Activated CD8-positive, alpha-beta memory T cell treated with anti-CD3 and anti-CD28 coated beads for 4 hours (primary cell): ENCODE results near the gene OBI1.
"Not testable (repeated sequence)": the region's sequence is repeated elsewhere in the genome, so short reads cannot be mapped to it uniquely, and the experiment has no call there.

Experiments
- DNase-seq, 2 donors: peaks; one replicate each; pipeline ENCODE4 v3.0.0-alpha.2; 2020; ENCODE audit warnings: low read depth in 2 of 2

The OBI1 gene

DNA sequence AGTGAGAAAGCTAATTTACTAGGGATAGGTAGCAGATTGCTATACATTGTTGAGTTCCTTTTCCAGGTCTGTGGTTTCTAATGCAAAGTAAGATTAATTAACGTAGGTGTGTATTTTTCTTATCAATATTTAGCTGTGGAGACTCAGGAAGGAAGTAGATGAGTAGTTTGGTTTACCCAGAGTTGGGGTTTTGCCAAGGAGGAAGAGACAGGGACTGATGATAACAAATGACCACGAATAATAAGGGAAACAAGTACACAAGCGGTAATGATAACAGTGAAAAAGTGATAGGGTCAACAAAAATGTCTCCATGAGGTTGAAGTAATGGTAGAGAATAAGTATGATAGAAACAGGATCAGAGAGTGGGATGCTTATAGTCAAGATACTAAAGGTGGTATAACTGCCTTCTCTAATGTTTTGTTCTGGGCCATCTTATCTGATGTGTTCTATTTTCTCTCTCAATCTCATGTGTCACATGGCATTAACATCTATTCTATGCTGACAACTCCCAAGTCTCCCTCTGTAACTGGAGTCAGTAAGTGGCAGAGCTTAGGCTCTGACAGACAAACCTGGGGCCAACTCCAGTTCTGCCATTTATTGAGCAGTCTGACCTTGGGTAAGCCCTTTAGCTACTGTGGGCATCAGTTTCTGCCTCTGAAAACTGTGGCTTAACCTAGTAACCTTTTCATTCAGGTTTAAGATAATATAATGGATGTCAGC is 8.8 kb downstream of the OBI1 start:
- DNase-seq: no peak

DNA sequence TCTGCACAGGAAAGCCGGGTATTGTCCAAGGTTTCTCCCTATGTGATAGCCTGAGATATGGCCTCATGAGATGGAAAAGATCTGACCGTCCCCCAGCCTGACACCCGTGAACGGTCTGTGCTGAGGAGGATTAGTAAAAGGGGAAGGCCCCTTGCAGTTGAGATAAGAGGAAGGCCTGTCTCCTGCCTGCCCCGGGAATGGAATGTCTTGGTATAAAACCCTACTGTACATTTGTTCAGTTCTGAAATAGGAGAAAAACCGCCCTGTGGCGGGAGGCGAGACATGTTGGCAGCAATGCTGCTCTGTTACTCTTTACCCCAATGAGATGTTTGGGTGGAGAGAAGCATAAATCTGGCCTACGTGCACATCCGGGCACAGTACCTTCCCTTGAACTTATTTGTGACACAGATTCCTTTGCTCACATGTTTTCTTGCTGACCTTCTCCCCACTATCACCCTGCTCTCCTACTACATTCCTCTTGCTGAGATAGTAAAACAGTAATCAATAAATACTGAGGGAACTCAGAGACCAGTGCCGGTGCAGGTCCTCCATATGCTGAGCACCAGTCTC is 11.8 kb downstream of the OBI1 start:
- not testable (repeated sequence) for DNase-seq

DNA sequence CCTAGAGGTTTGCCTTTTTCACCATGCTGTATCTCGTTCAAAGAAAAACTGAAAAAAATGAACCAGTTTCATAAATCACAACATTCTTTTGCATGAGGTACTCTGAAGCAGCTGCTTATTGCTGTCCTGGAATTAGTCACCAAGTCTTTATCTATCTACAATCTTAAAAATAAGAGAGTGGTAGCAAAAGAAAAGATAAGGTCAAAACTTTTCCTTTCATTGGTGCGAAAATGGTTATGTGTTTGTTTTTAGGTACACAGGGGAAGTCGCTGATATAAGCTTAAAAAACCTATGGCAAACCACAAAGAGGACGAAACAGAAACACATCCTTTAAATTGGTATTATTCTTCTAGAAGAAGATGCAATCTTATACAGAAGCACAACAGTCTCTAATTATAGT is 20.7 kb downstream of the OBI1 start:
- DNase-seq: no peak

DNA sequence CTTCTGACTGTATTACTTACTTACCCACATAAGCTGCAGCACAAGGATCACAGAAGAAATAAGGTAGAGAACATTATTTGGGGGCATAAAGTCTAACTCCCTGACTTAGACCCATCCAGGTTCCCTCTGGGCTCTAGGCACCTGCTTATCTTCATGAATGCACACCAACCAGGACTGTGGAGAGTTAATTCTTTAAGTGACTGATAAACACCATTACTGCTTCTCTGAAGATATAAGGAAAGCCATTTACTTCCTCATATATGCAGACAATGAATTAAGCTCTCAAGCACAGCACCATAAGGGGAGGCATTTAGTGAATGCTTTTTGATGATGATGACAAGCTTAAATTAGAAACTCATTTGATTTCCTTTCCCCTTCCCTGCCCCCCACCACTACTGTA is 22.5 kb downstream of the OBI1 start:
- no peak for DNase-seq

DNA sequence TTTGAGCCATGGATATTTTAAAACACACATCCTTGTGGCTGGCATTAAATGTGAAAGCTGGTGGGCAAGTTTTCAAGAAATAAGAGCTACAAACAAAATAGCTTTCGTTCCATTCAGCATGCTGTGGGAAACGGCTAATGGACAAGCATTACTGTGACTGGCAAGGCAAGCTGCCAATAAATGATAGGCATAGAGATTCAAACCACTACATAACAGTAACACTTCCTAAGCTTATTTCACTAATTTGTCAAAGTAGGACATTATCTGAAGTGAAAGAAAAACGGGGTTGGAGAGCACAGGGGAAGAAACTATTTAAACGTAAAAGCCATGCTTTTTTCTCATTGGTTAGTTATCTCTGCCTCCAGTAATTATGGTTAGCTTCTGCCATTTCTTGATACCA is 26.0 kb downstream of the OBI1 start:
- DNase-seq: no peak

DNA sequence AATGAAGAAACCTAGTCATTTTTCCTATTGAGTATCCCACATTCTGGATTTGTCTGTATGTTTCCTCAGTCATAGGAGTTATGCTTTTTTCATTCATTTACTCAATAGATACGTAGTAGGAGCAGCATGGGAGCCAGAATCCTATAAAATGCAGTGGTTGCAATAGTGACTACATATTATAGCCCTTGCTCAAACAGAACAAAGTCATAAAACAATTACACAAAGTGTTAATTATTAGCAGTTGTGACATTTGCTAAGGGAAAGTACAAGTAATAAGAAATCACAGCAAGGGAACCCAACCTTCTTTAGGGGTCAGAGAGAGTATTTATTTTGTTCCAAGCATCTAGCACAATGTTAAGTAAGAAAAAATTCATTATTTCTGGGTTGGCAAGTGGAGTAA is 27.9 kb downstream of the OBI1 start:
- no peak for DNase-seq

DNA sequence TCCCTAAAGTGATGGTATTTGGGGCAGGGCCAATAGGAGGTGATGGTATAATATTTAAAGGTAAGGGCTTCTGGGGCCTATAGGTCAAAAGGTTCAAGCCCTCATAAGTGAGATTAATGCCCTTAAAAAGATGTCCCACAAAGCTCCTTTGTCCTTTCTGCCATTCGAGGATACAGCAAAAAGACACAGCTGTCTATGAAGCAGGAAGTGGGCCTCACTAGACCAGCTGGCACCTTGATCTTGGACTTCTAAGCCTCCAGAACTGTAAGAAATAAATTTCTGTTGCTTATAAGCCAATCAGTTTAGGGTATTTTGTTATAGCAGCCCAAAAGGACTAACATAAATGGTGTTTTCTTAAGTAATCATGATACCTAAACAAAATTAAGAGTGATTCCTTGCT is 28.4 kb downstream of the OBI1 start:
- DNase-seq: no peak

DNA sequence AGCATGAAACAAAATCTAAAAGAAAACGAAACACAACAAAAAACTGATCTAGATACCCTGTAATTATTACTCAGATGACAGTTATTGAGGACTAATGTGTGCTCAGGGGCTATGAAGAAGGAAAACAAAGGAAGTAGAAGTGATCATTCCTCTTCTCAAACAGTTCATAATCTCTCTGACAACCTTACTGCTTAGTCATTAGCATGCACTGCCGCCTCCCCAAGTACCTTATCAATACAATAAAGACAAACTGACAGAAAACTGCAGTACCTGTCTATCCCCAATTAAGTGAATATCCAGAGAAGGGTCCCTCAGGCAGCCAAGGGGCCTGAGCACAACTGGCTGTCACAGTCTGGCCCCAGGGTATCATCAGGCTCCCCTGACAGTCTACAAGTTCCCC is 33.6 kb downstream of the OBI1 start:
- no peak for DNase-seq

DNA sequence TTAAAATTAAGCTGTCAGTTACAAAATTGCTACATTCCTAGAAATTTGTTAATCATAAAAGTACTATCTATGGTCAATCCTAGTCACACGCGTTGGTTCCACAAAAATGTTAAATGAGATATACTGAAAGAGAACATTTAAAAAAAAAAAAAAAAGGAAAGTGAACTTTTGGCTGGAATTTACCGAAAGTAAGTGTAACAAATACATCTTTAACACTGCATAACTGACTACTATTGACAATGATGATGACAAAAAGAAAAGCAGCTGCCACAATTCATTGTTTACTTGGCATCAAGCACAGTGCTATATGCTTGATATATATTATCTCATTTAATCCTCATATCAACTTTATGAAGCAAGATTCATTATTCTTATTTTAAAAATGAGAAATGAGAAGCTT is 35.8 kb downstream of the OBI1 start:
- DNase-seq: no peak

DNA sequence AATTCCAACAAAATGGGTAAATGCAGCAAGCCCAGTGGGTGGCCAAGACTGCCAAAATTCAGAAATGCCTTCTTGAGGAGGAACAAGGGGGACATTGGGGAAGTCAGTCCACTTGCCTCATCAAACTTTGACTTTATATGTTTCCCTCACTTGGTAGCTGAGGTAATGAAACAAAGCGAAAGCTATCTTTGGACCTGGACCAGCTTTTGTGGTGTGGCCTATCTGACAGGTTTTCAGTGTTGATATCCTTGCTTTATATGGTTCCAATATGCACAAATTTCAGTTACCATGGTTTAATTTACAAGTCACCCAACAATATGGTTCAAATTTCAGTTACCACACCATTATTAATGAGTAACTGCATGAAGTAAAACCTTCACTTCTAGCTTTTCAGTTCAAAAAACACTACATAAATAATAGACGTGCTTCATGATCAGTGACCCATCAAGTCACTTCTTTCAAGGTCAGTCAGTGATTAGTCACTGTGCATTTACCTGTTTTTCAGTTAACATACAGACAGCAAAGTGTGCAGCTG is 38.0 kb downstream of the OBI1 start:
- DNase-seq: no peak

DNA sequence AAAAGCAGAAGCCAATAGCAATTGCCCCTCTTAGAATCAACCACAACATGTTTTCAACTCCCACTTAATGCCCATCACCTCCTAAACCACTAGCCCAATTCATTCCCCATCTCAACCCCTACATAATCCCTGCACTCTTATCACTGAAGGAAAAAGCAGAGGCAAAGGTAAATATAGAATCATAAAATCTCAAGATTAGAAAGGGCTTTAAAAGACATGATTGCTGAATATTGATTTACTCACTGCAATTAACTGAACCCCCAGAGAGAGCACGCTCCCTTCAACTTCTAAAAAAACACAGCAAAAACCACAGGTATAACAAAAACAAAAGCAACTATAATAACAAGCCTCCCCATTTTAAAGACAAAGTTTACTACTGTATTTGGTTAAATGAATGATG is 40.5 kb downstream of the OBI1 start:
- no peak for DNase-seq

DNA sequence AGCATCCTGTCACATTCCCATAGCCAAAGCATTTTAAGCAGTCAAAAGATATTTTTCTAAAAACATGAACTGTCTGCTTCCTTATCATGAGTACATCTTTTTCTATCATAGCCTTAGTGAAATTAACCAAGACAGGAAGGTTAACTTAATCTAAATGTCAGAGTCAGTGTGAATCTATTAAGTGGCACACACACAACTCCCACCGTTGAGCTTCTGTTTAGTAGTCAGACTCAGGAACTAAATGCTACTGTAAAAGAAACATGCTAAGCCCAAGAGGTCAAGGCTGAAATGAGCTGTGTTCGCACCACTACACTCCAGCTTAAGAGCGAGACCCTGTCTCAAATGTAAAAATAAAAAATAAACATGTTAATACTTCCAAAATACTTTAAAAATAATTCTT is 47.9 kb downstream of the OBI1 start:
- no peak for DNase-seq

DNA sequence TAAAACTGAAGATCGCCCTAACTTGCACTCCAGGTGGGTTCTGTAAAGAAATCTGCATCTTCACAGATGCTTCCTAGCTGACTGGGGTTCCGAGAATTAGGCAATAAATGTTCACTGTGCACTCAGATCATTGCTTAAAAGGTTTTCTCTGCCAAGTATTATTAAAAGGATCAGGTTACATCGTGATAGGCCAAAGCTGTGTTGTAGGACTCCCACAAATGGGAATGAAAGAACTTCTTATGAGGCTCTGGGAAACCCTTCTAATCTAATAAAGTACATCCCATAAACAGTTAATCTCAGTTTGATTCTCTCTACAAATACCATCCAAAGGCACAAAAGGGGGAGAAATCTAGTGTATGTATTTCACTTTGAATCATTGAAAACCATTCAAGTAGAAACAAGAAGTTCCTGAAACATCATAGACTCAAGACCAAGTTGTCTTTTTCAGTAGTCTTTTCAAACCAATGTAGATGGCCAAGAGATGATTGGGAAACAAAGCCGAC is 48.5 kb downstream of the OBI1 start:
- no peak for DNase-seq

DNA sequence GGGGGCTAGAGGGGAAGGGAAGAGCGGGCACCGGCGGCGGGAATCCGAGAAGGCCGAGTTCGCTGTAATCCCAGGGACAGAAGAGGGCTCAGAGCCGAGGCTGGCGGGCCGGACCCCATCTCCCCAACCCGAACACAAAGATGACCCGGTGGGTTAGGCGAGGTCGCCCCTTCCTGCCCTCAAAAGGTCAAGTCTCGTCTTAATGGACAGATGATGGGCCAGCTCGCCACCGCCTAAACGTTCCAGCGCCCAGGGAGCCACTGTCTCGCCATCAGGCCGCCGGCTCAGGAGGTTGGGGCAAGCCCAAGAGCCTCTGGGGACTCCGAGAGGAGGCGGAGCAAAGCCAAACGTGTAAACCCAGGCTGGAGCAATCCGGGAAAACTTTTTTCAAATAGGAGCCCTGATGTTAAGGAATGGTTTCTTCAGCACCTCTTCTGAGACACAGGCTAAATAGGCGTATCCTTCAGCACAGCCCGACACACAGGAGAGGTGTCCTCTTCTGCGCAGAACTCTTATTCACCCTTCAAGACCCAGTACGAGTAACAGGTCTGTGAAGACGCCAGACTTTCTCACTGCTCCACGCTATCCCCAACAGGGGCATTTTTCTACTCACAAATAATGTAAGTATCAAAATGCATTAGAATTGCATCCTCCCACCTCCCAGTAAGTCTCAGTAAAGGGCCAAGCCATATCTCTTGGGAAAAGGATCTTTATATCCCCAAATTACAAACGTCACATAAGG is 49.3 kb downstream of the OBI1 start:
- no peak for DNase-seq

DNA sequence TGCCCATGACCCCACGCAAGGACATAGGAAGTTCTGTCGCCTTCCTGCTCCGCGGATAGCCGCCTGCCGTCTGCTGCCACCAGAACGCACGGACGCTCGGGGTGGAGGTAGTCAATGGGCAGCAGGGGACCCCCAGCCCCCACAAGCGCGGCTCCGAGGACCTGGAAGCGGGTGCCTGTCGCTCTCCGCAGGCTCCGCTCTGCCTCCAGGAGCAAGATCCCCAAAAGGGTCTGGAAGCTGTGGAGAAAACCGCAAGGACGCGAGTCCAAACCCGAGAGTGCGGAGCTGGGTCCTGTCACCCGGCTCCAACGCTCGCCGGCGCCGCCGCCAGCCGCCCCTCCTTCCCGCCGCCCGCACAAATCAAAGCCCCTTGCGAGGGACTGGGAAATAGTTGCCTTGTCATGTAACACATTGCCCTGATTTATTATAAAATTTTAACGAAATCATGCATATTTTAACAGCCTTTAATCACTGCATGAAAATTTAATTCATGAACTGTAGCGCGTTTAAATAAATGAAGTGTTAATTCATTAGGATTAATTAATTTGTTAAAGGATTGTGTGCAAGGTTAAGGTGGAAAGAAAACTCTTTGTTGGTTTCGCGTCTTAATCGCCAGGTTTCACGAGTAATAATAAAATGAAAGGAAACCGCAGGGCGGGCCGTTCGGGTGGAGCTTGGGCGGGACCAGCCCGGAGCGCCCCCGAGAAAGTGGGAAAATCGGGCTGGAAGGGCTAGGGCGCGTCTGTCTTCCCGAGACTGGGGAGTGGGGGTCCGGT is 50.1 kb downstream of the OBI1 start:
- DNase-seq: no peak

DNA sequence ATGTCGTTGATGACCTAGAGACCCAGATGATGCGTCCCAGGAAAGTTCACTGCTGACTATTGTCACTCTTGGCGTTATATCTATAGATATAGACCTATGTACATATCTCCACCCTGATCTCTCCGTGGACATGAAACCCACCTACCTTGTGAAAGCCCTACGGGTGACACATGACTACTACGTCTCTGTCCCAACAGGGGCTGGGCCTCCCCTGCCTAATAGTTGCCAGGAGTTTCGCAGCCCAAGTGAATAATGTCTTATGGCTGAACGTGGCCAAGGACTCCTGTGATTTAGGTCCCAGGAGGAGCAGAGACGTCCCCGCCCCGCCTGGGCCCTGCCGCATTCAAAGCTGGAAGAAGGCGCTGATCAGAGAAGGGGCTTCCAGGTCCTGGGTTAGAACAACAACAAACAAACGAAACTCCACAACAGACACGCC is 50.7 kb downstream of the OBI1 start:
- no peak for DNase-seq

DNA sequence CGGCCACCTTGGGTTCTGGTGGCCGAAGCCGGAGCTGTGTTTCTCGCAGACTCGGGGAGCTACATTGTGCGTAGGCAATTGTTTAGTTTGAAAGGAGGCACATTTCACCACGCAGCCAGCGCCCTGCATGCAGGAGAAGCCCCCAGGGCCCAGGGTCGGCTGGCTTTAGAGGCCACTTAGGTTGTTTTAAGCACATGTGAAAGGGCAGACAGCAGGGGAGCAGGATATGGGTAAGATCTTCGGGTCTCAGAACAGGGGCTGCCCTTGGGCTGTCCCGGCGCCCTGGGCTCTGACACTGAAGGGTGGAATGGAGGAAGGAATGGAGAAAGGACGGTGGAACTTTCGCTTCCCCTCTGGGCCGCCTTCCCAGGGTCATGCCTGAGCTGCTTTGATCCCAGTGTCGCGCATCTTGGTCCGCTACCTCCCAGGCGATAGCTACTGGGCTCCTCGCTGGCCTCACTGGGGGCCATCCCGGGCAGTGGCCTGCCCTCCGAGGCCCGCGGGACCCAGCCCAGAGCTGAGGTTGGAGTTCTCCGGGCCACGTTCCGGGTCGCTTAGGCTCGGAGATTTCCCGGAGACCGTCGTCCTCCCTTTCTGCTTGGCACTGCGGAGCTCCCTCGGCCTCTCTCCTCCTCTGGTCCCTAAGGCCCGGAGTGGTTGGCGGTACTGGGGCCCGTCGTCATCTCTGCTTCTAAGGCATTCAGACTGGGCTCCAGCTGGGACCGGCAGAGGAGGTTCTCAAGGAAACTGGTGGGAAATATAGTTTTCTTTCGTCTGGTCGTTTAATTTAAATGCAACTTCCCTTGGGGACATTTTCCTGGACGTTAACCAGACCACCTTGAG is 51.3 kb downstream of the OBI1 start:
- DNase-seq: no peak

DNA sequence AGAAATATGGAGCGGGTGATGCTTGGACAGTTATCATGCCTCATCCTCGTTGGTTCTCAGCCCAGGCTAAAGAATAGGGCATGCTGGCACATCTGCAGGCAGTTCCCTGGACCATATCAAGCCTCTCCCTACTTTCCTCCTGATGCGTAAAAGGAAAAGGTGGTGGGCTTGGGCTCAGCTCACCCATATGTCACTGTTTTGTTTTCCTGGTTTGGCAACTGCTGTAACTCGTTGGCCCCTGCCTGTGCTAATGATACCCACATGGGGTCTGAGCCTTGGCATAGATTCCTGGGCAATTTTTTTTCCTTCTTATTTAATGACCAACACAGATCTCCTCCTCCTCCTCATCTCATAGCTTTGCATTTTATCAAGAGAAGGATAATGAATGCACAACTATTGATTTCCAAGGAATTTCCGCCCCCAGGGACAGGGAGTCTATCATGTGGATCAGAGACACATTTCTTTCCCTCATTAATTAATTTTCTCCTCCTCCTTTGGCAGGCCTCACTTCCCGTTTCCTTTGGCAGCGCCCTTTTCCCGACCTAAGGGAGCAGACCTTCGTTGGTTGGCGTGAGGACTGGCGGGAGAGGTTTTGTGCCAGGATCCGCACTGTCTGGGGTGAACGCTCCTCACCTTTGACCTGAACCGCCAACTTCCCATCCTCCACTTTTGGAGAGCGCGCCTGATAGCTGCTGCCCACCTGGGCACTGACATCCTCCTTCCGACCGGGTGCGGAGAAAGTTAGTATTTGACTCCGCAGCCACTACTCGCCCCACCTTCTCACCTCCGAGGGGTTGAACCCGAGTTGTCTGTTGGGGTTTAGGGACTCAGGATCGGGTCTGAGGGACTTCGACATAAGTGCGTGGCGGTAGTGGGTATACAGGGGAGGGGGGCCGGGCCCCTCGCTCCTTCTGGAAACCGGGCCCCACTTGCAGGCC is 52.2 kb downstream of the OBI1 start:
- no peak for DNase-seq

DNA sequence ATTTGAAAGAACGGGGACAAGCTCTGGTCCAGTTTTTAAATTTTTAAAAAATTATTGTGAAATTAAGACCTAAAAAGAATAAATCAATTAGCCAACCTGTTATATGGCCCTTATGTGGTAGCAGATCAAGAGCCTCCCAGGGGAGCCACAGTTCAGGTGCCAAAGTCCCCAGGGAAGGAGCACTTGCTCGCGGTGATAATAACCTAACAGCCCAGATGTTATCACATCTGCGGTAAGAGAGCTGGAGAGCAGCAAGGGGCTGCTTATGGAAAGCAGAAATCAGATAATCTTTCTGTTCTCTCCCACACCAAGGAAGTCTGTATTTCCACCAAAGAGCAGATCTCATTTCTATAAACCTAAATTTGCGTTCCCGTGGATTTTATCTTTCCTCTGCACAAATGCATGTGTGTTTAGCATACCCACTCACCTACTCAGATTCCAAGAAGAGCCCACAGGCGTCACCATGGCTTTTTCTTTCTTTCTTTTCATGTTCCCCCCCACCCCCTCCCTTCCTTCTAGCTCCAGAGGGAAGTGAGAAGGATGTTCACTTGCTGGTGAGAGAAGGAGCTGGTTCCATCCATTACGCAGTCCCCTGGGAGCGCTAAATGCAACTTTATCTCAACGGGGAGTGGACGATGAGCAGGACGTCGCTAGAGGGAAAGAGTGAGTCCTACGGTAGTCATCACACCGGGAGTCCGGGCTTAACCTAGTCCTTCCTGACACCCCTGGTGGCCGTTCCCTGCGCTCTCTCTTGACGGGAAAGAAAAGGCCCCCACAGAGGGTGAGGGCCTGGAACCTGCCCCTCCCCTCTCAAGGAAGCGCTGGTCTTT is 54.0 kb downstream of the OBI1 start:
- no peak for DNase-seq
